Activated naive CD8-positive, alpha-beta T cell treated with anti-CD3 and anti-CD28 coated beads for 36 hours (primary cell): ENCODE data around the gene IFNAR1. TPM values are rescaled to one million over a fixed set of nuclear protein-coding genes. Genes with fewer than 3 reads are reported as not detected.

Experiments used
- DNase-seq: peaks from one replicate; pipeline ENCODE4 v3.0.0; 2021
- H3K27ac Mint-ChIP-seq: one replicate; pipeline ENCODE4 v1.8.0; 2022; ENCODE audit warnings: mild to moderate bottlenecking, moderate library complexity, mixed read lengths
- H3K27me3 Mint-ChIP-seq: one replicate; pipeline ENCODE4 v1.8.0; 2022; ENCODE audit warnings: mild to moderate bottlenecking, mixed read lengths
- H3K36me3 Mint-ChIP-seq: one replicate; pipeline ENCODE4 v1.8.0; 2021; ENCODE audit warnings: mild to moderate bottlenecking, mixed read lengths
- H3K4me1 Mint-ChIP-seq: one replicate; pipeline ENCODE4 v1.8.0; 2021; ENCODE audit warnings: mixed read lengths
- H3K4me3 Mint-ChIP-seq: one replicate; pipeline ENCODE4 v1.8.0; 2022; ENCODE audit warnings: mild to moderate bottlenecking, moderate library complexity, mixed read lengths
- H3K9me3 Mint-ChIP-seq: one replicate; pipeline ENCODE4 v1.8.0; 2022; ENCODE audit warnings: mixed read lengths
- total RNA-seq, 2 experiments: library from RNA; stranded (reverse); gene quantifications; one replicate each; pipeline ENCODE4 v1.2.3, GENCODE V29; 2021

Gene IFNAR1
- 10 to 100 TPM; 32.3 to 34.7 TPM for total RNA-seq

- peaks cover 13% of the 10 kb centered on the region for H3K36me3 Mint-ChIP-seq
- DNase-seq: peak; percentile 99
- no peak within 1 kb of the TSS for H3K27ac Mint-ChIP-seq
- H3K4me3 Mint-ChIP-seq: no peak within 1 kb of the TSS
- no peaks in the 10 kb centered on the region for H3K9me3 Mint-ChIP-seq
- no peaks in the 10 kb centered on the region for H3K27me3 Mint-ChIP-seq
- peaks cover 28% of the 10 kb centered on the region for H3K4me1 Mint-ChIP-seq
These were observed at the start of gene IFNAR1 for GRCh38 chr21:33324291-33325221. IFNAR1 (plus strand) TSS chr21:33324970; CDS start chr21:33325056, 86 bp downstream.

GRCh38 chr21:33278721-33279120 lies 46.0 kb upstream of the IFNAR1 start:
- Mint-ChIP-seq H3K27me3 (no peaks in the 10 kb centered on the region), H3K9me3 (peaks cover 5% of the 10 kb centered on the region), H3K4me1 (no peaks in the 10 kb centered on the region), H3K4me3 (no peak overlapping the region), H3K36me3 (peaks cover 54% of the 10 kb centered on the region), H3K27ac (no peak overlapping the region)
- no peak for DNase-seq

- no peak overlapping the region for H3K4me3 Mint-ChIP-seq
- peaks cover 5% of the 10 kb centered on the region for H3K9me3 Mint-ChIP-seq
- DNase-seq: no peak
- no peak overlapping the region for H3K27ac Mint-ChIP-seq
- H3K36me3 Mint-ChIP-seq: peaks cover 56% of the 10 kb centered on the region
- H3K27me3 Mint-ChIP-seq: no peaks in the 10 kb centered on the region
- H3K4me1 Mint-ChIP-seq: no peaks in the 10 kb centered on the region
These were observed 45.4 kb upstream of the IFNAR1 start for GRCh38 chr21:33279330-33279820.

- peaks cover 49% of the 10 kb centered on the region for H3K36me3 Mint-ChIP-seq
- no peak for DNase-seq
- H3K27me3 Mint-ChIP-seq: no peaks in the 10 kb centered on the region
- no peak overlapping the region for H3K4me3 Mint-ChIP-seq
- peaks cover 5% of the 10 kb centered on the region for H3K9me3 Mint-ChIP-seq
- H3K27ac Mint-ChIP-seq: no peak overlapping the region
- no peaks in the 10 kb centered on the region for H3K4me1 Mint-ChIP-seq
These were observed 43.6 kb upstream of the IFNAR1 start for GRCh38 chr21:33281096-33281652.

DNA sequence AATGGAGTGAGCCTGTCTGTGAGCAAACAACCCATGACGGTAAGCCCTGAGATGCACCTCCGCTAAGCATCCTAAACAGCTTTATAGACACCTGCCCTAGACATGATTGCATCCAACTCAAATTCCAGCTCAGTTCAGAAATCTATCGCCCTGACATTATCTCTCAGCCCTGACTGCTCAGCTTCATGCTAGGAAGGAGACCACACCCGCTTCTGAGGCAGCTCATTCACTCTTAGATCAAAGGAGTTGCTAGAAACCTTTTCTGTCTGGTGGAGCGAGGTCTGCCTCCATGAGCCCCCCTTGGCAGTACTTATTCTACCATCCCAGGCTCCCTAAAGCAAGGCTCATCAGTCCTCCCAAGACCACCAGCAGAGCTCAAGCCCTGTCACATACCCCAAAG lies 41.6 kb upstream of the IFNAR1 start:
- peaks cover 38% of the 10 kb centered on the region for H3K36me3 Mint-ChIP-seq
- no peak overlapping the region for H3K27ac Mint-ChIP-seq
- no peak for DNase-seq
- no peaks in the 10 kb centered on the region for H3K4me1 Mint-ChIP-seq
- H3K4me3 Mint-ChIP-seq: no peak overlapping the region
- H3K27me3 Mint-ChIP-seq: no peaks in the 10 kb centered on the region
- H3K9me3 Mint-ChIP-seq: peaks cover 5% of the 10 kb centered on the region

DNA sequence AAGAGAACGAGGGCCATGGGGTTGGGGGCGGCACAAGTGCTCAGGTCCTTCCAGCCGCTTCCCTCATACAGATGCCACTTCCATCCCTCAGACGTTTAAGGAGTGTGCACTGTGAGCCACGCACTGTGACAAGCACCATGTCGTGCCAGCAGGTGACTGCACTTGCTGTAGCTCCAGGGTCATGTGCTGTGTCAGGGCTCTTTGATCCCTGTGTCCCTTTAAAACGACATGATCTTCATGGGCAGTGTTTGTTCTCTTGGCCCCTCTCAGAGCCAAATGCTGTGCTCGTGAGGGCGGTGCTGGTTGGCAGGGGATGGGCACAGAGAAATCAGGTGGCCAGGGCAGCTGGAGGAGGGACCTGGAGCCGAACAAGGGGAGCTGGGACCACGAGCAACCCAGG lies 38.7 kb upstream of the IFNAR1 start:
- no peaks in the 10 kb centered on the region for H3K27me3 Mint-ChIP-seq
- H3K4me1 Mint-ChIP-seq: no peaks in the 10 kb centered on the region
- no peak for DNase-seq
- H3K9me3 Mint-ChIP-seq: no peaks in the 10 kb centered on the region
- no peak overlapping the region for H3K4me3 Mint-ChIP-seq
- peaks cover 20% of the 10 kb centered on the region for H3K36me3 Mint-ChIP-seq
- H3K27ac Mint-ChIP-seq: no peak overlapping the region

DNA sequence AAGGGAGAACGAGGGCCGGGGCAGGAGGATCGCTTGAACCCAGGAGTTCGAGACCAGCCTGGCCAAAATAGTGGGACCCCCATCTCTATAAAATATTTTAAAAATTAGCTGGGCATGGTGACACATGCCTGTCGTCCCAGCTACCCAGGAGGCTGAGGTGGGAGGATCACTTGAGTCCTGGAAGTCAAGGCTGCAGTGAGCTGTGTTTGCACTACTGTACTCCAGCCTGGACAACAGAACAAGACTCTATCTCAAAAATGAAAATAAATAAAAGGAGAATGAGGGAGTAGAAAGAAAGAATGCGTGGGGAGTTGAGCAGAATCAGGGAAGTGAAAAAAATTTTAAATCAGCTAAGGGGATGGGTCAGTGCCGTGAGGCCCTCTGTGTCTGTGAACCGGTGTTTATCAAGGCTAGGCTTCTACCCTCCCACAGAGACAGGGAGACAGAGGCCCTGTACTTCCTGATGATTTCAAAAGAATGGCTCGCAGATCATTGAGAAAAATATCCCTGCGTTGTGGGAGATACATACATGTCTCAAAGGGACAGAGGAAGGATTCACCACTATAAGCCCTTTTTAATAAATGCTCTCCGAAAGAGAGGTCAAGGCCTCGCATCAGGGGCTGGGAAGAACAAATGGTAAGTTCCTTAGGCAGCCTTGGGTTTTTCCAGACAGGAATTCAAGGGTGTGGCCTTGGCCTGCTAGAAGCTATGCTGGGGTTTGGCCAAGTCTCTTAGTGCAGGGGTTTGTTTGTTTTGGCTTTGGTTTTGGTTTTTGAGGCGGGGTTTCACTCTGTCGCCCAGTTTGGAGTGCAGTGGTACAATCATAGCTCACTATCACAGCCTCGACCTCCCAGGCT lies 37.9 kb upstream of the IFNAR1 start:
- no peak overlapping the region for H3K27ac Mint-ChIP-seq
- no peaks in the 10 kb centered on the region for H3K27me3 Mint-ChIP-seq
- H3K36me3 Mint-ChIP-seq: peaks cover 20% of the 10 kb centered on the region
- H3K9me3 Mint-ChIP-seq: no peaks in the 10 kb centered on the region
- H3K4me3 Mint-ChIP-seq: no peak overlapping the region
- H3K4me1 Mint-ChIP-seq: no peaks in the 10 kb centered on the region
- DNase-seq: no peak

DNA sequence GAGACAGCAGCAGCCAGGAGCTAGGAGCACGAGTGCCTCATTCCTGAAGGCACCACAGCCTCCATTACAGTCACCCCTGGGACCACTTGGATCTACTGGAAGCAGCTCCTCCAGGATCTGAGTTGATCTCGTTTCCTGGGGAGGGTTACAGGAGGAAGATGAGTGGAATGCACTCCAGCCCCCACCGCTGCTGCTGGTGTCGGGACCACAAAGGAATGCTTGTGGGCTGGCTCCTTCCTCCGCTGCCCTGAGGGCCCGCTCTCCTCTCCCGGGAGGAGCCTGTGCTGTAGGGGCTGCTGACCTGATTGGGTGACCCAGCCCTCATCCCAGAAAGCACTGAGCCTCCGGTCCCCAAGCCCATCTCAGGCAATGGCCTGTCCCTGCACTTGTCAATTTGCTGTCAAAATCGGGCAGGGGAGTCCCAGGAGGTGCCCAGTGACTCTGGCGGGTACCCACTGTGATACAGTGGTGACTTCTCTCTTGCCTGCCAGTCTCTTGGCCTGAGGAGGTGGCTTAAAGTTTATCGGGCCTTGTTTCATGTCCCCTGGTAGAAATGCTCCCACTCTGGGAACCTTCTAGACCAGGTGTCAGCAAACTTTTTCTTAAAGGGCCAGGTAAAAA lies 35.5 kb upstream of the IFNAR1 start:
- DNase-seq: no peak
- peaks cover 19% of the 10 kb centered on the region for H3K4me1 Mint-ChIP-seq
- no peaks in the 10 kb centered on the region for H3K27me3 Mint-ChIP-seq
- no peak overlapping the region for H3K4me3 Mint-ChIP-seq
- no peaks in the 10 kb centered on the region for H3K9me3 Mint-ChIP-seq
- H3K36me3 Mint-ChIP-seq: peaks cover 21% of the 10 kb centered on the region
- no peak overlapping the region for H3K27ac Mint-ChIP-seq

DNA sequence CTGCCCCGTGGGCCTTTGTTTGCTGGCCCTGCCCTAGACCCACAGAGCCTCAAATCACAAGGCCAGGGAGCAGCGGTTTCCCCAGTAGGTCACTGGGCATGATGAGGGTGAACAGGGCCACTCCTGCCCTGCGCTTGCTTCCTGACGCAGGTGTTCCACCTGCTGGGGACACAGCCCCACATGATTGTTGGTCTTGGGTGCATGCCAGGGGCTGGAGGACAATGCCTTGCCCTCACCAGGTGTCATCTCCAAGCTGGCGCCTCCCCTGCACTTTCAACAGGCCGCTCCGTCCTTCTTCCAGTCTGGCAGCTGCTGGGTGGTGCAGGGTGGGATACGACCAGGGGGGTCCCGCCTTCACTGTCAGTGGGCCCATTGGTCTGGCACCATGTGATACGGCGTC lies 34.3 kb upstream of the IFNAR1 start:
- Mint-ChIP-seq H3K27ac (no peak overlapping the region), H3K36me3 (peaks cover 24% of the 10 kb centered on the region), H3K9me3 (no peaks in the 10 kb centered on the region), H3K4me3 (no peak overlapping the region), H3K27me3 (no peaks in the 10 kb centered on the region), H3K4me1 (peaks cover 22% of the 10 kb centered on the region)
- no peak for DNase-seq

GRCh38 chr21:33291686-33292085 lies 33.1 kb upstream of the IFNAR1 start:
- Mint-ChIP-seq H3K27ac (no peak overlapping the region), H3K36me3 (peaks cover 22% of the 10 kb centered on the region), H3K4me1 (peaks cover 22% of the 10 kb centered on the region), H3K27me3 (no peaks in the 10 kb centered on the region), H3K4me3 (no peak overlapping the region), H3K9me3 (no peaks in the 10 kb centered on the region)
- DNase-seq: no peak

DNA sequence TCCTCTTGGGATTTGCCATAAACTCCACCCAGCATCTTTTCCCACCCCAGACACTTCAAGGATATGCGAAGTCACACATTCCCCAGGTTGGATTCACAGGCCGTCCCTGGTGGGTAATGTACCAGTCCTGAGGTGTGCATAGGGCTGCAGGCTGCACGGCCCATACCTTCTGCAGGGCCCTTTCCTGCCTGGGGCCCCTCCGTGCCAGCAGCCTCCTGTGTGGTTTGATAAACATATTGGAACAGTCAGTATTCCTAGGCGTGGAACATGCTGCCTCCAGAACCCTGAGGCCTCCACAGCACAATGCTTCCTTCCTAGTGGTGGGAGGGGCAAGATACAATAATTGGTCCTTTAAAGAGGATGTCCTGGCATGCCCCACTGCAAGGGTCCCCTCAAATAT lies 32.0 kb upstream of the IFNAR1 start:
- H3K36me3 Mint-ChIP-seq: peaks cover 26% of the 10 kb centered on the region
- H3K27me3 Mint-ChIP-seq: no peaks in the 10 kb centered on the region
- no peak for DNase-seq
- peaks cover 22% of the 10 kb centered on the region for H3K4me1 Mint-ChIP-seq
- H3K9me3 Mint-ChIP-seq: no peaks in the 10 kb centered on the region
- H3K4me3 Mint-ChIP-seq: no peak overlapping the region
- no peak overlapping the region for H3K27ac Mint-ChIP-seq

DNA sequence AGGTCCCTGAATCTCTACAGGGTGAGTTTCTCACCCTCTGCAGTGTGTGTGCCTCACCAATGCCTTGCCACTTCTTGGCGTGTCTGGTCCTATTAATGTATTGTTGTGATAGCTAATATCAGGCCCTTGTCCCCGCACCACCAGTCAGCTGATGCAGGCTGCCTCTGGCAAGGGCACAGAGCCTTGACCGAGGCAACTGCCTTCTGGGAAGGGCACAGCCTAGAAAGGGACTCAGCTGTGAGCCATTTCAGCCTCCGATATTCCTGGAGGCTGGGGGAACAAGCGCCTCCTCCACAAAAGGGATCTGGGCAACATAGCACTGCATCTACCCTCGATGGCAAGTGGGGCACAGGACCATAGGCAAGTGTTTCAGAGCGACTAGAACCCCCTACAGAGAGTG lies 31.6 kb upstream of the IFNAR1 start:
- DNase-seq: no peak
- no peaks in the 10 kb centered on the region for H3K9me3 Mint-ChIP-seq
- peaks cover 24% of the 10 kb centered on the region for H3K4me1 Mint-ChIP-seq
- no peak overlapping the region for H3K4me3 Mint-ChIP-seq
- no peaks in the 10 kb centered on the region for H3K27me3 Mint-ChIP-seq
- peak overlapping the region; percentile 74 for H3K27ac Mint-ChIP-seq
- H3K36me3 Mint-ChIP-seq: peaks cover 30% of the 10 kb centered on the region

GRCh38 chr21:33293811-33294216 lies 31.0 kb upstream of the IFNAR1 start:
- DNase-seq: no peak
- H3K9me3 Mint-ChIP-seq: no peaks in the 10 kb centered on the region
- peak overlapping the region; percentile 18 for H3K4me3 Mint-ChIP-seq
- peaks cover 29% of the 10 kb centered on the region for H3K4me1 Mint-ChIP-seq
- no peaks in the 10 kb centered on the region for H3K27me3 Mint-ChIP-seq
- H3K27ac Mint-ChIP-seq: peak overlapping the region; percentile 74
- peaks cover 32% of the 10 kb centered on the region for H3K36me3 Mint-ChIP-seq

DNA sequence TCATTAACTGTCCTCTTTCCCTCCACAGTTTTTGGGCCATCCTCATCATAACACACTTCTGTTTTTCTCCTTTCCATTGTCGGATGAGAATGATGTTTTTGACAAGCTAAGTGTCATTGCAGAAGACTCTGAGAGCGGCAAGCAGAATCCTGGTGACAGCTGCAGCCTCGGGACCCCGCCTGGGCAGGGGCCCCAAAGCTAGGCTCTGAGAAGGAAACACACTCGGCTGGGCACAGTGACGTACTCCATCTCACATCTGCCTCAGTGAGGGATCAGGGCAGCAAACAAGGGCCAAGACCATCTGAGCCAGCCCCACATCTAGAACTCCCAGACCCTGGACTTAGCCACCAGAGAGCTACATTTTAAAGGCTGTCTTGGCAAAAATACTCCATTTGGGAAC lies 28.6 kb upstream of the IFNAR1 start:
- no peak overlapping the region for H3K27ac Mint-ChIP-seq
- peaks cover 35% of the 10 kb centered on the region for H3K36me3 Mint-ChIP-seq
- H3K27me3 Mint-ChIP-seq: no peaks in the 10 kb centered on the region

More for the DNA sequence above, 28.6 kb upstream of the IFNAR1 start:
- DNase-seq: no peak
- no peak overlapping the region for H3K4me3 Mint-ChIP-seq
- peaks cover 51% of the 10 kb centered on the region for H3K4me1 Mint-ChIP-seq
- peaks cover under 1% of the 10 kb centered on the region for H3K9me3 Mint-ChIP-seq
